Brain microvascular endothelial cell (primary cell): Measurements from ENCODE around the gene RNASET2.

Experiments used
- DNase-seq: peaks from one replicate; pipeline ENCODE4 v3.0.0-alpha.2; 2020
- H3K27ac ChIP-seq: fragments of 250-450 bp; sonication (Bioruptor Pico); 2 replicates; pipeline ENCODE4 v1.5.1; 2020; ENCODE audit warnings: mild to moderate bottlenecking, moderate library complexity
- H3K27me3 ChIP-seq: fragments of 250-450 bp; sonication (Bioruptor Pico); replicated peaks from 2 replicates; pipeline ENCODE4 v1.5.1; 2020; ENCODE audit warnings: mild to moderate bottlenecking
- H3K36me3 ChIP-seq: fragments of 250-450 bp; sonication (Bioruptor Pico); replicated peaks from 2 replicates; pipeline ENCODE4 v1.5.1; 2020; ENCODE audit warnings: mild to moderate bottlenecking
- H3K4me3 ChIP-seq: 2 replicates; pipeline ENCODE4 v1.5.1; 2011; ENCODE audit warnings: low read depth, mild to moderate bottlenecking, control low read depth, low read length, moderate library complexity
- in situ Hi-C: cut with HindIII; loops from 2 replicates; pipeline ENCODE4 v1.10.0; 2017; ENCODE audit warnings: low sequenced_read_pairs, low pct_ligation_motif_present
- TF ChIP-seq, protein P1 (sequence below): IDR thresholded peaks from 2 replicates; pipeline ENCODE4 v1.5.1; 2011; ENCODE audit warnings: low read depth, mild to moderate bottlenecking, moderate library complexity, low read length, control low read depth, inconsistent platforms; ENCODE audit errors: missing control alignments

RNASET2 gene

DNA sequence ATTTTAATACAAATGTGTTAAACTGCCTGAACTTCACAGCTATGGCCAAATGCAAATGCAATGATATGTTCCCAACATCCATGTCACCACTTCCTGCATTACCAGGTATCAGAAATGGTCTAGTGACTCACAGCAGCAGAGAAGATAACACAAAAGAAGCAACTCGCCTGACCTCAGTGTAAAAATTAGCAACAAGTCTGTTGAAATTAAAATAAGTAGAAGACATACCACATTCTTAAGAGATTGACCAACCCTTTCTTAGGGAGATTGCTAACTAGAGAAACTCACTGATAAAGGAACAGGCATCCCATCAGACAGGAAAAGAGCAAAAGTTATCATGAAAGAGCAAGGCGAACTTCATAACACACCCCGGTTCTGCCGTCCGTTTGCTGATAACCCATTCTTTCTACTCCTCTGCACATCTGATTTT lies 45.1 kb downstream of the RNASET2 start:
- TF ChIP-seq, protein P1, sequence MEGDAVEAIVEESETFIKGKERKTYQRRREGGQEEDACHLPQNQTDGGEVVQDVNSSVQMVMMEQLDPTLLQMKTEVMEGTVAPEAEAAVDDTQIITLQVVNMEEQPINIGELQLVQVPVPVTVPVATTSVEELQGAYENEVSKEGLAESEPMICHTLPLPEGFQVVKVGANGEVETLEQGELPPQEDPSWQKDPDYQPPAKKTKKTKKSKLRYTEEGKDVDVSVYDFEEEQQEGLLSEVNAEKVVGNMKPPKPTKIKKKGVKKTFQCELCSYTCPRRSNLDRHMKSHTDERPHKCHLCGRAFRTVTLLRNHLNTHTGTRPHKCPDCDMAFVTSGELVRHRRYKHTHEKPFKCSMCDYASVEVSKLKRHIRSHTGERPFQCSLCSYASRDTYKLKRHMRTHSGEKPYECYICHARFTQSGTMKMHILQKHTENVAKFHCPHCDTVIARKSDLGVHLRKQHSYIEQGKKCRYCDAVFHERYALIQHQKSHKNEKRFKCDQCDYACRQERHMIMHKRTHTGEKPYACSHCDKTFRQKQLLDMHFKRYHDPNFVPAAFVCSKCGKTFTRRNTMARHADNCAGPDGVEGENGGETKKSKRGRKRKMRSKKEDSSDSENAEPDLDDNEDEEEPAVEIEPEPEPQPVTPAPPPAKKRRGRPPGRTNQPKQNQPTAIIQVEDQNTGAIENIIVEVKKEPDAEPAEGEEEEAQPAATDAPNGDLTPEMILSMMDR: no peak
- Histone ChIP-seq H3K27me3 (no peaks in the 10 kb centered on the region), H3K36me3 (no peaks in the 10 kb centered on the region), H3K4me3 (no peak overlapping the region), H3K27ac (no peak overlapping the region)
- in situ Hi-C loops: no loop called here
- DNase-seq: no peak

DNA sequence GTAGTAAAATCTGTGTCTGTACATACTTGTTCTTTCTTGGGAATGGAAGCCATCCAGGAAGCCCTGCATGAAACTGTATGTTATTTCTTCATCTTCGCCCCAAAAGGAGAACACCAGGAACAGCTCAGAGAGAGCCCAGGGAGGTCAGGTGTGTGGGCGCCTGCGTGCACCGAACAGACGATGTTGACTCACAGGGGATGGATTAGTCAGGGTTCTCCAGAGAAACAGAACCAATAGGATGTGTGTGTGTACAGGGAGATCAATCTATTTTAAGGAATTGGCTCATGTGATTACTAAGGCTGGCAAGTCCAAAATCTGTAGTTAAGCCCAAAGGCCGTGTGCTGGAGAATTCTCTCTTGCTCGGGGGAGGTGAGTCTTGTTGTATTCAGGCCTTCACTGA lies 45.7 kb downstream of the RNASET2 start:
- H3K27ac ChIP-seq: no peak overlapping the region
- DNase-seq: no peak
- in situ Hi-C loops: no loop called here

DNA sequence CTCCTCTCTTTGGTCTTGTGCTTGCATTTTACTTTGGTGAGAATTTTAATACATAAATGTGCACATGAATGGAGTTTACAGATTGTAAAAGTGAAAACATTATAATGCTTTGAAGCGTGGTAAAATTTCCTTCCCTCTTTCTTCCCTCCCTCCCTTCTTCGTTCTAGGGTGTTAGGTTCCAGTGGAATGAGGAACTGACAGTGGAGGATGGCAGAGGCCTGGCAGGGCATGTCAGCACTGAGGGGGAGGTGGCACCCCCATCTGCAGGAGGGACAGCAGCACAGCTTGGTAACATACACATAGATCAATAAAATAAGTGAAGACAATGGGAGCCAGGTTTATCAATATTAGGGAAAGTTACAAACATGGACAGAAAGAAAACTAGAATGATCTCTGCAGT lies 47.5 kb downstream of the RNASET2 start:
- Histone ChIP-seq H3K36me3 (no peaks in the 10 kb centered on the region), H3K4me3 (no peak overlapping the region), H3K27ac (no peak overlapping the region), H3K27me3 (peaks cover 11% of the 10 kb centered on the region)
- DNase-seq: no peak
- in situ Hi-C loops: no loop called here
- TF ChIP-seq, protein P1: no peak

More for the DNA sequence above, 45.7 kb downstream of the RNASET2 start:
- TF ChIP-seq, protein P1: no peak
- Histone ChIP-seq H3K4me3 (no peak overlapping the region), H3K27me3 (no peaks in the 10 kb centered on the region), H3K36me3 (no peaks in the 10 kb centered on the region)

DNA sequence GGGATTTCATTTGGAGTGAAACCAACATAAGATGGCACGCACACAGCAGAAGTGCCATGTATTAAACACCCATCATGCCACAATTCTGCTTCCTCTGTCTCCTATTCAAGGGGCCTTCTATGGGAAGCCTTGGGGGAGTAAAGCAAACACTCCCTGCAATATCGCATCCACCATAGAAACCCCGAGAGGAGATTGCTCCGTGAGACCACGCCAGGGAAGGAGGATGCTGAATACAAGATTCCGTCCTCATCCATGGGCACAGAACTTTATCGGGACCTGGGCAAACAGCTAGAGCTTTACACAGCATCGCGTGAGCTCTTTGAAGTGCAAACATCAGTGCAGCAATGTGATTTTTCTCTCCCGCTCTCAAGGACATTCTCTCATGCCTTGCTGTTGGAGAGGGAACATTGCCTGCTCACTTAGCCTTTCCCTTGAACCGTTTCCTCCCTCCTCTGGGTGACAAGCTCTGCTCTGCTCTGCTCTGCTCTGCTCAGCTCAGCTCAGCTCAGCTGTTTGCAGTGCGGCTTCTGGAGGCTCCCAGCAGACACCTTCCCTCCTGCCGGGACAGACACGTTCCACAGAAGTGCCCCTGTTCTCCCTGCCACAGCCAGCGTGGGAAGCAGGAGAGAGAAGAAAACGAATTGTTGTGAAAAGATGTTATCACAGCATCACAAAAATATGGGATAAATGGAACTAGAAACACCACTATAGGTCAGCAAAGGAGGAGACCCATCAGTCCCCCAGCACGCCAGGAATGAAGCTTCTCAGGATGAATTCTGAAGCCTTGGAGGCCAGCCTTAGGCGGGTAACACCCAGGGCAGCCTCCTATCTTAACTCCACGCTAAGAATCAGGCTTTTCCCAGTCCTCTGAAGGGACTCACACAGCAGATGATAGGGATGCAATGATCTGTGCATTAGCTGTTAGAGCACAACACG lies 48.2 kb downstream of the RNASET2 start:
- in situ Hi-C loops: no loop called here
- no peaks in the 10 kb centered on the region for H3K36me3 ChIP-seq
- no peak overlapping the region for H3K4me3 ChIP-seq
- peaks cover 11% of the 10 kb centered on the region for H3K27me3 ChIP-seq
- TF ChIP-seq, protein P1: no peak
- DNase-seq: no peak
- no peak overlapping the region for H3K27ac ChIP-seq

DNA sequence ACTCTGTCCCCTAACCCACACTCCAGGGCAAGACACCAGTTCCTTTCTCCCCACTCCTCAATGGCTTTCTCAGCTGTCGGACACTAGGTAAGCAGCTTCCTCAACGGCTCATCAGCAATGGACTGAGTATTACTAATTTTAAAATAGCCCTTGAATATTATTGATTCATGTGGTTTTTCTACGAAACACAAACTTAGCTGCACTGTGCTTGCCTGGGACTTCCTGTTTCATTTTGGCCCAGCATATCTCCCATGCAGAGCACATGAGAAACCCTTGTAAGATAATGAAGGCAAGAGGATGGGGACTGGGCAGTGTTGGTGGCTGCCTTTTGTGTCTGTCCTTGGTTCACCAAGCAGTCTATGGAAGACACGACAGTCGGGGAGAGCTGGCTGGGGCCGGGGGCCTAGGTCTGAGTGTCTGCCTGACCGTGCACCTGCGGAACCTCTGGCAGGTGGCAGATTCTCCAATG lies 48.9 kb downstream of the RNASET2 start:
- H3K27me3 ChIP-seq: peaks cover 11% of the 10 kb centered on the region
- H3K27ac ChIP-seq: no peak overlapping the region
- H3K4me3 ChIP-seq: no peak overlapping the region
- in situ Hi-C loops: no loop called here
- TF ChIP-seq, protein P1: no peak
- H3K36me3 ChIP-seq: no peaks in the 10 kb centered on the region
- DNase-seq: no peak
